IMR-90 (cell line): ENCODE measurements around the gene SDF2L1. TPM values are rescaled to one million over a fixed set of nuclear protein-coding genes. Genes with fewer than 3 reads are reported as not detected.

ENCODE experiments used
- ATAC-seq: fragments of 200-7000 bp; cut with Tn5 transposase; 2 replicates; pipeline ENCODE4 v1.9.1; 2020; ENCODE audit warnings: low read depth, mild to moderate bottlenecking, moderate library complexity
- BruUV-seq: library from RNA; stranded (reverse); fragments of 400-500 nt; replicated peaks from 2 replicates; lab custom pipeline; 2021; lab: Mats Ljungman, UMichigan
- CTCF ChIA-PET: fragments of 300-600 bp; formaldehyde crosslinking; extraction: SDS; loops from one replicate; lab custom pipeline; 2021; ENCODE audit warnings: antibody characterized with exemption; lab: Yijun Ruan, JAX
- POLR2A ChIA-PET: fragments of 300-600 bp; sonication (Branson Sonifier 250); formaldehyde crosslinking; loops from one replicate; lab custom pipeline; 2022; ENCODE audit warnings: antibody characterized with exemption; ENCODE audit not compliant: unreplicated experiment; lab: Charles Lee
- DNase-seq: peaks from one replicate; pipeline ENCODE4 v3.0.0; 2013
- H2AFZ ChIP-seq: replicated peaks from 2 replicates; pipeline ENCODE3; 2013; ENCODE audit warnings: low read length, mild to moderate bottlenecking; ENCODE audit not compliant: poor library complexity
- H2AK5ac ChIP-seq: 2 replicates; pipeline ENCODE4 v1.6.1; 2013; ENCODE audit warnings: low read depth, low read length, inconsistent platforms
- H2AK9ac ChIP-seq: replicated peaks from 2 replicates; pipeline ENCODE3; 2013; ENCODE audit warnings: mild to moderate bottlenecking, low read depth, low read length, moderate library complexity; ENCODE audit not compliant: poor library complexity
- H2BK120ac ChIP-seq: 2 replicates; pipeline ENCODE4 v1.6.1; 2013; ENCODE audit warnings: low read depth, low read length, inconsistent platforms
- H2BK15ac ChIP-seq: 3 replicates; pipeline ENCODE4 v1.6.1; 2013; ENCODE audit warnings: low read depth, low read length, inconsistent platforms
- H2BK20ac ChIP-seq: 2 replicates; pipeline ENCODE4 v1.6.1; 2013; ENCODE audit warnings: low read depth, mild to moderate bottlenecking, inconsistent platforms, low read length, moderate library complexity
- H2BK5ac ChIP-seq: 2 replicates; pipeline ENCODE4 v1.6.1; 2013; ENCODE audit warnings: mild to moderate bottlenecking, low read depth, low read length, inconsistent platforms; ENCODE audit not compliant: poor library complexity, severe bottlenecking
- H3K14ac ChIP-seq: replicated peaks from 2 replicates; pipeline ENCODE4 v1.6.1; 2013; ENCODE audit warnings: low read depth, low read length, inconsistent platforms
- H3K18ac ChIP-seq: 2 replicates; pipeline ENCODE4 v1.6.1; 2013; ENCODE audit warnings: low read depth, low read length, control low read depth
- H3K23ac ChIP-seq: 2 replicates; pipeline ENCODE4 v1.6.1; 2013; ENCODE audit warnings: low read depth, low read length, inconsistent platforms
- H3K27ac ChIP-seq: 2 replicates; pipeline ENCODE4 v1.5.1; 2013; ENCODE audit warnings: mild to moderate bottlenecking, control low read depth, low read length; ENCODE audit not compliant: insufficient read depth
- H3K27me3 ChIP-seq: 2 replicates; pipeline ENCODE4 v1.6.1; 2013; ENCODE audit warnings: low read length; ENCODE audit not compliant: control insufficient read depth, insufficient read depth
- H3K36me3 ChIP-seq: 2 replicates; pipeline ENCODE4 v1.6.1; 2013; ENCODE audit warnings: low read length, mixed read lengths; ENCODE audit not compliant: control insufficient read depth, insufficient read depth
- H3K4ac ChIP-seq: 2 replicates; pipeline ENCODE4 v1.6.1; 2013; ENCODE audit warnings: low read depth, low read length, inconsistent platforms
- H3K4me1 ChIP-seq: 2 replicates; pipeline ENCODE4 v1.6.1; 2013; ENCODE audit warnings: low read length, mixed read lengths; ENCODE audit not compliant: control insufficient read depth, insufficient read depth
- H3K4me2 ChIP-seq: 2 replicates; pipeline ENCODE4 v1.6.1; 2013; ENCODE audit warnings: low read depth, mild to moderate bottlenecking, control low read depth, low read length, moderate library complexity
- H3K4me3 ChIP-seq: 2 replicates; pipeline ENCODE4 v1.5.1; 2013; ENCODE audit warnings: low read depth, mild to moderate bottlenecking, control low read depth, low read length, moderate library complexity; ENCODE audit not compliant: insufficient read depth
- H3K56ac ChIP-seq: 2 replicates; pipeline ENCODE4 v1.6.1; 2013; ENCODE audit warnings: low read length, inconsistent platforms; ENCODE audit not compliant: insufficient read depth; ENCODE audit errors: extremely low read depth
- H3K79me1 ChIP-seq, 2 experiments: 2 replicates each; pipeline ENCODE4 v1.6.1; 2013; ENCODE audit warnings: low read length in 2 of 2, inconsistent platforms in 1 of 2, low read depth in 1 of 2
- H3K9ac ChIP-seq: 2 replicates; pipeline ENCODE4 v1.6.1; 2013; ENCODE audit warnings: low read depth, low read length, control low read depth
- H3K9me1 ChIP-seq: 2 replicates; pipeline ENCODE4 v1.6.1; 2013; ENCODE audit warnings: low read length, inconsistent platforms; ENCODE audit not compliant: insufficient read depth
- H3K9me3 ChIP-seq: 2 replicates; pipeline ENCODE4 v1.6.1; 2013; ENCODE audit warnings: low read length; ENCODE audit not compliant: control insufficient read depth, insufficient read depth
- H4K20me1 ChIP-seq: 2 replicates; pipeline ENCODE4 v1.6.1; 2013; ENCODE audit warnings: low read length, inconsistent platforms; ENCODE audit not compliant: insufficient read depth
- H4K5ac ChIP-seq: 2 replicates; pipeline ENCODE4 v1.6.1; 2013; ENCODE audit warnings: mild to moderate bottlenecking, low read depth, low read length, control low read depth
- H4K8ac ChIP-seq, 2 experiments: 2 replicates each; pipeline ENCODE4 v1.6.1; 2013; ENCODE audit warnings: low read depth in 2 of 2, low read length in 2 of 2, control low read depth in 1 of 2, inconsistent platforms in 1 of 2
- H4K91ac ChIP-seq: 2 replicates; pipeline ENCODE4 v1.6.1; 2013; ENCODE audit warnings: low read depth, low read length, inconsistent platforms; ENCODE audit not compliant: insufficient read depth
- RFX5 ChIP-seq: IDR thresholded peaks from 2 replicates; pipeline ENCODE4 v1.8.0; 2012; ENCODE audit warnings: low read depth, mild to moderate bottlenecking, low read length, moderate library complexity
- SMC3 ChIP-seq: fragments of 150-350 bp; IDR thresholded peaks from 2 replicates; pipeline ENCODE4 v1.6.1; 2016; ENCODE audit warnings: low read depth, mild to moderate bottlenecking, antibody characterized with exemption, low read length, moderate library complexity
- WGBS, 2 experiments: methylation state at CpG; one replicate each; pipeline versions ENCODE4 v1.1.5 to v1.1.7; 2013; ENCODE audit warnings: missing lambda C conversion rate in 2 of 2; ENCODE audit not compliant: insufficient read length in 1 of 2; ENCODE audit errors: extremely low coverage in 2 of 2; 5-methylcytosine and 5-hydroxymethylcytosine counted together
- dilution Hi-C: fragments of 300-500 bp; cut with HindIII; formaldehyde crosslinking; loops from one replicate; pipeline ENCODE4 v1.14.3; 2018; ENCODE audit warnings: low sequenced_read_pairs; ENCODE audit not compliant: unreplicated experiment
- in situ Hi-C: fragments of 300-500 bp; cut with MboI; formaldehyde crosslinking; loops from 3 replicates; pipeline ENCODE4 v1.14.3; 2019; ENCODE audit warnings: low sequenced_read_pairs, inconsistent platforms, mixed read lengths
- intact Hi-C: fragments of 100-400 bp; cut with micrococcal nuclease; formaldehyde crosslinking; loops from 2 replicates; pipeline ENCODE4 v1.10.0; 2022
- polyA plus RNA-seq, 3 experiments: library from polyadenylated mRNA; depleted of rRNA; stranded (reverse); fragments of >200 nt; gene quantifications; 2 replicates each; pipeline ENCODE4 v1.2.3, GENCODE V29; 2012; ENCODE audit warnings: low replicate concordance in 1 of 3
- total RNA-seq: library from RNA; depleted of rRNA; stranded (reverse); fragments of >200 nt; gene quantifications from 2 replicates; pipeline ENCODE4 v1.2.3, GENCODE V29; 2012

Gene SDF2L1
- total and polyA plus RNA-seq, 2 of the 4 experiments (the other 2 are of a cell fraction) = 18.8 to 51.1 TPM

- no peak overlapping the region for H2BK120ac ChIP-seq
These were observed 21.1 kb upstream of the SDF2L1 start for GRCh38 chr22:21621025-21621424.

More at GRCh38 chr22:21621025-21621424, 21.1 kb upstream of the SDF2L1 start:
- H3K56ac ChIP-seq = no peak overlapping the region
- peaks cover 17% of the 10 kb centered on the region for H3K9me1 ChIP-seq
- H3K4me3 ChIP-seq = no peak overlapping the region
- H4K8ac ChIP-seq = no peak overlapping the region
- ATAC-seq (no peak), DNase-seq (no peak)
- CTCF ChIA-PET = no interaction called here
- no peak overlapping the region for H2AK9ac ChIP-seq
- peaks cover 11% of the 10 kb centered on the region for H3K4me1 ChIP-seq
- no peak overlapping the region for H4K5ac ChIP-seq
- H2BK15ac ChIP-seq = no peak overlapping the region
- no TSS peak for BruUV-seq
- no peak overlapping the region for H3K4me2 ChIP-seq
- no peak overlapping the region for H2BK5ac ChIP-seq
- in situ Hi-C loops = no loop called here
- dilution Hi-C loops = no loop called here
- H3K9me3 ChIP-seq = no peaks in the 10 kb centered on the region
- POLR2A ChIA-PET = no interaction called here
- no peak overlapping the region for H2AFZ ChIP-seq
- TF ChIP-seq RFX5 = no peak
- no peak for TF ChIP-seq SMC3
- H3K9ac ChIP-seq = no peak overlapping the region
- H2AK5ac ChIP-seq = no peak overlapping the region
- H2BK20ac ChIP-seq = no peak overlapping the region
- no peak overlapping the region for H3K4ac ChIP-seq
- peaks cover 88% of the 10 kb centered on the region for H4K20me1 ChIP-seq
- H3K79me1 ChIP-seq = peaks cover 28 to 77% of the 10 kb centered on the region in 2 experiments
- no CpG with 5 or more reads among the region's 3 CpGs for WGBS, 2 experiments
- intact Hi-C loops = no loop called here
- no peak overlapping the region for H3K14ac ChIP-seq
- no peak overlapping the region for H3K18ac ChIP-seq
- H3K23ac ChIP-seq = 0 out of 2 replicates have a peak overlapping the region, but pooled peaks have one; percentile 33
- H3K27me3 ChIP-seq = no peaks in the 10 kb centered on the region
- H3K27ac ChIP-seq = no peak overlapping the region
- H3K36me3 ChIP-seq = peaks cover 25% of the 10 kb centered on the region
- no peak overlapping the region for H4K91ac ChIP-seq
